ENCODE results near the gene PC. TPM values are rescaled to one million over a fixed set of nuclear protein-coding genes. Genes with fewer than 3 reads are reported as not detected.

The PC gene
- total and polyA plus RNA-seq, 9 of the 15 experiments (the other 6 are each of a cell fraction or from before 2014, with no cell fraction given), result 0.94 to 38.0 (median 8.7) TPM

DNA sequence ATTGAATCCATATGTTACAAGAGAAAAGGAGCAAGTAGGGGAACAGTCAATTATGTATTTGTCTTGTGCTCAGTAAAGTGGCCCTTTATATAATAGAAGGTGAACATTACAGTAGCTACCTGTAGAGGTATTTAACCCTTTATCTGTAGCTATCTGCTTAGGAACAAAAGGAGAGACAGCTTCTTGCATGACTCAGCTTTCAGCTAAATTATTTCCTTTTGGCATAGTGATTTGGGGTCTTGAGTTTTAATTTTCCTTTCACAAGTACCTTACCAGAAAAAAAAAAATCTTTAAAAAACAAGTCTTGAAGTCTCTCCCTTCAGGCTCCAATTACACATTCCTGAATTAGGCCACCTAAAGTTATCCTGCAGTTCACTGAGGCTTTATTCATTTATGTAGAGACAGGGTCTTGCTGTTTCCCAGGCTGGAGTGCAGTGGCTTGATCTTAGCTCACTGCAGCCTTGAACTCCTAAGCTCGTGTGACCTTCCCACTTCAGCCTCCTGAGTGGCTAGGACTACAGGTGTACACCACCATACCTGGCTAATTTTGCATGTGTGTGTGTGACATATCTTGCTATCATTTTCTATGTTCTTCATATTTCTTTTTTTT is 147.5 kb downstream of the PC start:
- WGBS (ENCODE audit: insufficient coverage, low coverage, missing lambda C conversion rate), result 60% methylated on average over 1 of the region's 1 CpG
- in situ Hi-C loops (cut with MboI), result loop anchor here (10.0 kb wide), 1 partner anchor 256 kb away; no protein-coding TSS in a partner anchor
- intact Hi-C loops (cut with micrococcal nuclease), result no loop called here
- Histone ChIP-seq H3K27me3 (ENCODE audit: control insufficient read depth in 2 of 2, insufficient read depth in 2 of 2, low read length in 2 of 2) (no peaks in the 10 kb centered on the region), H3K9ac (ENCODE audit: insufficient read depth in 1 of 2, low read depth in 2 of 2, low read length in 2 of 2) (no peak overlapping the region), H3K9me3 (replicated peaks; ENCODE audit: control insufficient read depth, insufficient read depth, low read depth, low read length) (no peaks in the 10 kb centered on the region), H3K36me3 (ENCODE audit: control insufficient read depth, insufficient read depth, low read length) (no peaks in the 10 kb centered on the region), H4K20me1 (replicated peaks; ENCODE audit: control insufficient read depth, insufficient read depth, low read length) (no peaks in the 10 kb centered on the region; the same call in 1 of the 2 replicates), H3K4me1 (replicated peaks in 1 of 2; ENCODE audit: control insufficient read depth in 2 of 2, insufficient read depth in 2 of 2, low read length in 2 of 2) (no peaks in the 10 kb centered on the region), H3K27ac (ENCODE audit: extremely low read depth, low read depth, low read length) (no peak overlapping the region), H3K79me2 (ENCODE audit: control insufficient read depth, insufficient read depth, low read length) (no peaks in the 10 kb centered on the region), H3K4me3 (no peak overlapping the region), H3K4me2 (ENCODE audit: insufficient read depth, low read length) (no peak overlapping the region), H3K9me1 (ENCODE audit: control insufficient read depth, insufficient read depth, low read length) (no peaks in the 10 kb centered on the region), H2AFZ (ENCODE audit: low read depth, low read length) (no peak overlapping the region)
- no TSS peak for BruUV-seq (replicated peaks)
- FAIRE-seq, result no peak
- POLR2A ChIA-PET, result no interaction called here
- CTCF ChIA-PET (ENCODE audit: low intra/inter-chr PET ratio), result no interaction called here
- DNase-seq (ENCODE audit: extremely low read depth in 1 of 4, low spot score in 3 of 4), result no peak
- TF ChIP-seq GTF2E2 (tag; IDR thresholded peaks at IDR 0.05) (no peak), BCL6 (CRISPR knock-in tag; IDR thresholded peaks at IDR 0.05) (no peak), SNRNP70 (optimal IDR thresholded peaks at IDR 0.05; ENCODE audit: low read depth, low read length) (no peak), ZNF830 (CRISPR knock-in tag; IDR thresholded peaks at IDR 0.05) (no peak), SUPT5H (IDR thresholded peaks at IDR 0.05) (no peak)
- ATAC-seq, result no peak

DNA sequence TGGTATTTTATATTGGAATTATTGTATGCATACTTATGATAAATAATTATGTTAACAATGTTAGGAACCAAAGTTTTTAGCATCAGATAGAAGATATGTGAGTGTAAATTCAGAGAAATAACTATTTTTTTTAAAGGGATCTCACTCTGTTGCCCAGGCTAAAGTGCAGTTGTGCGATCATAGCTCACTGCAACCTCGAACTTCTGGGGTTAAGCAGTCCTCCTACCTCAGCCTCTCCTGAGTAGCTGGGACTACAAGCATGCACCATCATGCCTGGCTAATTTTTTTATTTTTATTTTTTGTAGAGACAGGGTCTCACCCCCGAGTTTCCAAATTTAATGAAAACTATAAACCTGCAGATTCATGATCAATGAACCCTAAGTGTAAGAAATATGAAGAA is 148.6 kb downstream of the PC start:
- no peaks in the 10 kb centered on the region; the same call in 1 of the 2 replicates for H4K20me1 ChIP-seq (replicated peaks; ENCODE audit: control insufficient read depth, insufficient read depth, low read length)
- POLR2A ChIA-PET, result interaction anchor here (1.1 kb wide), 1 partner anchor 11 kb away, joined by 3 read pairs; no protein-coding TSS in a partner anchor
- H2AFZ ChIP-seq (ENCODE audit: low read depth, low read length), result no peak overlapping the region
- CTCF ChIA-PET (ENCODE audit: low intra/inter-chr PET ratio), result no interaction called here
- in situ Hi-C loops (cut with MboI) (no loop called here), intact Hi-C loops (cut with micrococcal nuclease) (no loop called here)
- no peak for FAIRE-seq
- ATAC-seq, result no peak
- no peak overlapping the region for H3K9ac ChIP-seq (ENCODE audit: insufficient read depth in 1 of 2, low read depth in 2 of 2, low read length in 2 of 2)
- H3K9me1 ChIP-seq (ENCODE audit: control insufficient read depth, insufficient read depth, low read length), result no peaks in the 10 kb centered on the region
- H3K36me3 ChIP-seq (ENCODE audit: control insufficient read depth, insufficient read depth, low read length), result no peaks in the 10 kb centered on the region
- DNase-seq (ENCODE audit: extremely low read depth in 1 of 4, low spot score in 3 of 4), result no peak
- TF ChIP-seq HCFC1 (IDR thresholded peaks at IDR 0.05; ENCODE audit: low read depth, low read length), result no peak
- TF ChIP-seq RFX5 (IDR thresholded peaks at IDR 0.05; ENCODE audit: low read depth, low read length), result no peak
- peak; percentile 51 for TF ChIP-seq ZNF121 (CRISPR knock-in tag; conservative IDR thresholded peaks at IDR 0.05)
- no peak for TF ChIP-seq SRSF1 (IDR thresholded peaks at IDR 0.05; ENCODE audit: low read depth, low read length)
- no TSS peak for BruUV-seq (replicated peaks)
- no peaks in the 10 kb centered on the region for H3K4me1 ChIP-seq (replicated peaks in 1 of 2; ENCODE audit: control insufficient read depth in 2 of 2, insufficient read depth in 2 of 2, low read length in 2 of 2)
- H3K9me3 ChIP-seq (replicated peaks; ENCODE audit: control insufficient read depth, insufficient read depth, low read depth, low read length), result no peaks in the 10 kb centered on the region
- no peak overlapping the region for H3K4me3 ChIP-seq
- H3K27ac ChIP-seq (ENCODE audit: extremely low read depth, low read depth, low read length), result no peak overlapping the region
- H3K4me2 ChIP-seq (ENCODE audit: insufficient read depth, low read length), result no peak overlapping the region
- 43% methylated on average over 3 of the region's 3 CpGs for WGBS (ENCODE audit: insufficient coverage, low coverage, missing lambda C conversion rate)
- H3K27me3 ChIP-seq (ENCODE audit: control insufficient read depth in 2 of 2, insufficient read depth in 2 of 2, low read length in 2 of 2), result no peaks in the 10 kb centered on the region
- H3K79me2 ChIP-seq (ENCODE audit: control insufficient read depth, insufficient read depth, low read length), result no peaks in the 10 kb centered on the region
